Stimulated activated CD8-positive, alpha-beta memory T cell treated with anti-CD3 and anti-CD28 coated beads, Interleukin-15, amount 100 ng/mL, for 4 hours (primary cell): Measurements from ENCODE around the gene ZNF346.
"Not testable (repeated sequence)": the region's sequence is repeated elsewhere in the genome, so short reads cannot be mapped to it uniquely, and the experiment has no call there.

ENCODE experiments used
- DNase-seq, 2 donors: peaks; one replicate each; pipeline ENCODE4 v3.0.0-alpha.2; 2020; ENCODE audit warnings: low read depth in 2 of 2

The ZNF346 gene

GRCh38 chr5:177008716-177009115 lies 13.8 kb upstream of the ZNF346 start:
- DNase-seq = no peak

- no peak for DNase-seq
Observed at GRCh38 chr5:177010153-177010552, 12.3 kb upstream of the ZNF346 start.

- DNase-seq = no peak
Observed at GRCh38 chr5:177015156-177015555, 7.3 kb upstream of the ZNF346 start.

GRCh38 chr5:177018341-177018740 lies 4.2 kb upstream of the ZNF346 start:
- no peak for DNase-seq

- no peak for DNase-seq
Observed at GRCh38 chr5:177020033-177020432, 2.5 kb upstream of the ZNF346 start.

- no peak for DNase-seq
Observed at GRCh38 chr5:177023303-177023664, 788 bp downstream of the ZNF346 start.

GRCh38 chr5:177024559-177024958 lies 2.1 kb downstream of the ZNF346 start:
- DNase-seq = no peak

GRCh38 chr5:177025101-177025601 lies 2.7 kb downstream of the ZNF346 start:
- DNase-seq = no peak

GRCh38 chr5:177027665-177028064 lies 5.2 kb downstream of the ZNF346 start:
- no peak for DNase-seq

- no peak for DNase-seq
Observed at GRCh38 chr5:177029498-177029897, 7.0 kb downstream of the ZNF346 start.

GRCh38 chr5:177035976-177036375 lies 13.5 kb downstream of the ZNF346 start:
- no peak for DNase-seq

GRCh38 chr5:177036443-177036842 lies 13.9 kb downstream of the ZNF346 start:
- no peak for DNase-seq

GRCh38 chr5:177036921-177037320 lies 14.4 kb downstream of the ZNF346 start:
- DNase-seq = no peak

GRCh38 chr5:177040814-177041420 lies 18.4 kb downstream of the ZNF346 start:
- DNase-seq = no peak

- DNase-seq = no peak
Observed at GRCh38 chr5:177041936-177042335, 19.4 kb downstream of the ZNF346 start.

- DNase-seq = no peak
Observed at GRCh38 chr5:177043114-177043513, 20.6 kb downstream of the ZNF346 start.

- DNase-seq = no peak
Observed at GRCh38 chr5:177043958-177044357, 21.5 kb downstream of the ZNF346 start.

- DNase-seq = no peak
Observed at GRCh38 chr5:177044641-177045040, 22.1 kb downstream of the ZNF346 start.

GRCh38 chr5:177045631-177046030 lies 23.1 kb downstream of the ZNF346 start:
- no peak for DNase-seq

GRCh38 chr5:177048531-177048930 lies 26.0 kb downstream of the ZNF346 start:
- not testable (repeated sequence) for DNase-seq

- no peak for DNase-seq
Observed at GRCh38 chr5:177049285-177049684, 26.8 kb downstream of the ZNF346 start.

GRCh38 chr5:177064500-177065277 lies 42.2 kb downstream of the ZNF346 start:
- DNase-seq = no peak

GRCh38 chr5:177065491-177065890 lies 43.0 kb downstream of the ZNF346 start:
- DNase-seq = no peak
